ENCODE measurements around the gene HSPA5. TPM values are rescaled to one million over a fixed set of nuclear protein-coding genes. Genes with fewer than 3 reads are reported as not detected.

Gene HSPA5
- total and polyA plus RNA-seq, 10 of the 15 experiments (the other 5 are each of a cell fraction or from before 2014, with no cell fraction given), result 39.8 to 517 (median 105) TPM

DNA sequence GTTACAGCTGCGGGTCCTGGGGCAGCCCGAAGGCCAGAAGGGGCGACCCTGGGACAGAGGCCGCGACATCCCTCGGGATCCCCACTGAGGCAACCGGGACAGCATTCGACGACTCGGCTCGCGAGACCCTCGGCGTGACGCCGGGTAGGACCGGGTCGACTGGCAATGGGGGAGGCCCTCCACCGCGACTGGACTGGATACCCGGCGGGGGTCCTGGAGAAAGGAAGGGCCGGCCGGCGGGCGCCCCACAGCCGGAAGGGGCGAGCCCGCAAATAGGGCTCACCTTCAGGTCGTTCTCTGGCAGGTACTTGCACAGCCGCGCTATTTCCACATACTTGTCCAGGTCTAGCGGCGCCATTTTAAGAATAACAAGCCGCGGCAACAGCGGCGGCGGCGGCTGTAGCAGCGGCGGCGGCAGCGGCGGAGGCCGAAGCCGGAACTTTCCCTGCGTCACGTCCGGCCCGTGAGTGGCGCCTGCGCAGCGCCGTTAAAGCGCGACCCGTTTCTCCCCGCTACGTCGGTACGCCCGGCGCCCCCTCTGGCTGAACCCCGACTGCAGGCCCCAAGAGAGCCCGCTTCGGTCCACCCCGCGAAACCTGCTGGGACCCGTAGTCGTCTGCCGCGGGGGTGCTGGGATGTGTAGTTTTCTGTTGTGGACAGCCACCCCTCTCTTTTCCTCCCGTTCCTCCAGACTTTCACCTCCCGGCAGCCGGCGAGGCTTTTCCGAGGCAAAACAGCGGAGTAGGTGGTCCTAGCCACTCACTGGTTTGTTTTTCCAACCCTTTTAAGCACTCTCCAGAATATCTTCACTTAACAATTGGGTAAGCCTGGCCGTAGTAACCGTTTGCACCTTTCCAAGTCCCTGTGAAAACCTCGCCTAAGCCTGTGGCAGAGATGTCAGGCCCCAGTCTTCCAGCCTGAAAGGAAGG lies 51.5 kb downstream of the HSPA5 start, which contains the start of gene PPP6C (continued):
- TF ChIP-seq, protein P1, sequence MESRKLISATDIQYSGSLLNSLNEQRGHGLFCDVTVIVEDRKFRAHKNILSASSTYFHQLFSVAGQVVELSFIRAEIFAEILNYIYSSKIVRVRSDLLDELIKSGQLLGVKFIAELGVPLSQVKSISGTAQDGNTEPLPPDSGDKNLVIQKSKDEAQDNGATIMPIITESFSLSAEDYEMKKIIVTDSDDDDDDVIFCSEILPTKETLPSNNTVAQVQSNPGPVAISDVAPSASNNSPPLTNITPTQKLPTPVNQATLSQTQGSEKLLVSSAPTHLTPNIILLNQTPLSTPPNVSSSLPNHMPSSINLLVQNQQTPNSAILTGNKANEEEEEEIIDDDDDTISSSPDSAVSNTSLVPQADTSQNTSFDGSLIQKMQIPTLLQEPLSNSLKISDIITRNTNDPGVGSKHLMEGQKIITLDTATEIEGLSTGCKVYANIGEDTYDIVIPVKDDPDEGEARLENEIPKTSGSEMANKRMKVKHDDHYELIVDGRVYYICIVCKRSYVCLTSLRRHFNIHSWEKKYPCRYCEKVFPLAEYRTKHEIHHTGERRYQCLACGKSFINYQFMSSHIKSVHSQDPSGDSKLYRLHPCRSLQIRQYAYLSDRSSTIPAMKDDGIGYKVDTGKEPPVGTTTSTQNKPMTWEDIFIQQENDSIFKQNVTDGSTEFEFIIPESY (IDR thresholded peaks at IDR 0.05), result no peak
- TF ChIP-seq, protein P2, sequence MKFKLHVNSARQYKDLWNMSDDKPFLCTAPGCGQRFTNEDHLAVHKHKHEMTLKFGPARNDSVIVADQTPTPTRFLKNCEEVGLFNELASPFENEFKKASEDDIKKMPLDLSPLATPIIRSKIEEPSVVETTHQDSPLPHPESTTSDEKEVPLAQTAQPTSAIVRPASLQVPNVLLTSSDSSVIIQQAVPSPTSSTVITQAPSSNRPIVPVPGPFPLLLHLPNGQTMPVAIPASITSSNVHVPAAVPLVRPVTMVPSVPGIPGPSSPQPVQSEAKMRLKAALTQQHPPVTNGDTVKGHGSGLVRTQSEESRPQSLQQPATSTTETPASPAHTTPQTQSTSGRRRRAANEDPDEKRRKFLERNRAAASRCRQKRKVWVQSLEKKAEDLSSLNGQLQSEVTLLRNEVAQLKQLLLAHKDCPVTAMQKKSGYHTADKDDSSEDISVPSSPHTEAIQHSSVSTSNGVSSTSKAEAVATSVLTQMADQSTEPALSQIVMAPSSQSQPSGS (IDR thresholded peaks at IDR 0.05; ENCODE audit: low read length), result no peak
- TF ChIP-seq BACH1 (IDR thresholded peaks at IDR 0.05; ENCODE audit: borderline replicate concordance), result no peak
- no peak for TF ChIP-seq RFX5 (IDR thresholded peaks at IDR 0.05; ENCODE audit: low read depth, low read length)
- TF ChIP-seq, protein P3, sequence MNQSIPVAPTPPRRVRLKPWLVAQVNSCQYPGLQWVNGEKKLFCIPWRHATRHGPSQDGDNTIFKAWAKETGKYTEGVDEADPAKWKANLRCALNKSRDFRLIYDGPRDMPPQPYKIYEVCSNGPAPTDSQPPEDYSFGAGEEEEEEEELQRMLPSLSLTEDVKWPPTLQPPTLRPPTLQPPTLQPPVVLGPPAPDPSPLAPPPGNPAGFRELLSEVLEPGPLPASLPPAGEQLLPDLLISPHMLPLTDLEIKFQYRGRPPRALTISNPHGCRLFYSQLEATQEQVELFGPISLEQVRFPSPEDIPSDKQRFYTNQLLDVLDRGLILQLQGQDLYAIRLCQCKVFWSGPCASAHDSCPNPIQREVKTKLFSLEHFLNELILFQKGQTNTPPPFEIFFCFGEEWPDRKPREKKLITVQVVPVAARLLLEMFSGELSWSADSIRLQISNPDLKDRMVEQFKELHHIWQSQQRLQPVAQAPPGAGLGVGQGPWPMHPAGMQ (IDR thresholded peaks at IDR 0.05; ENCODE audit: borderline replicate concordance), result no peak
- peak; percentile 82 for TF ChIP-seq MEF2B (IDR thresholded peaks at IDR 0.05; ENCODE audit: partially characterized antibody, poor library complexity, severe bottlenecking)
- peak; percentile 71; the same call in 1 of the 2 replicates for TF ChIP-seq PML (IDR thresholded peaks at IDR 0.05; ENCODE audit: low read length)
- TF ChIP-seq HSF1 (IDR thresholded peaks at IDR 0.05; ENCODE audit: low read depth, low read length), result no peak
- TF ChIP-seq NFIC (IDR thresholded peaks at IDR 0.05; ENCODE audit: low read depth, low read length), result no peak
- TF ChIP-seq SUPT20H (IDR thresholded peaks at IDR 0.05; ENCODE audit: borderline replicate concordance, control insufficient read depth, low read depth, low read length), result no peak
- TF ChIP-seq, protein P4, sequence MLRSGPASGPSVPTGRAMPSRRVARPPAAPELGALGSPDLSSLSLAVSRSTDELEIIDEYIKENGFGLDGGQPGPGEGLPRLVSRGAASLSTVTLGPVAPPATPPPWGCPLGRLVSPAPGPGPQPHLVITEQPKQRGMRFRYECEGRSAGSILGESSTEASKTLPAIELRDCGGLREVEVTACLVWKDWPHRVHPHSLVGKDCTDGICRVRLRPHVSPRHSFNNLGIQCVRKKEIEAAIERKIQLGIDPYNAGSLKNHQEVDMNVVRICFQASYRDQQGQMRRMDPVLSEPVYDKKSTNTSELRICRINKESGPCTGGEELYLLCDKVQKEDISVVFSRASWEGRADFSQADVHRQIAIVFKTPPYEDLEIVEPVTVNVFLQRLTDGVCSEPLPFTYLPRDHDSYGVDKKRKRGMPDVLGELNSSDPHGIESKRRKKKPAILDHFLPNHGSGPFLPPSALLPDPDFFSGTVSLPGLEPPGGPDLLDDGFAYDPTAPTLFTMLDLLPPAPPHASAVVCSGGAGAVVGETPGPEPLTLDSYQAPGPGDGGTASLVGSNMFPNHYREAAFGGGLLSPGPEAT (IDR thresholded peaks at IDR 0.05; ENCODE audit: low read depth), result peak; percentile 67; the same call in 1 of the 2 replicates
- peak; percentile 93 for TF ChIP-seq YY1 (IDR thresholded peaks at IDR 0.05; ENCODE audit: low read depth, low read length)
- TF ChIP-seq ESRRA (IDR thresholded peaks at IDR 0.05; ENCODE audit: low read length), result no peak
- TF ChIP-seq ZBED1 (IDR thresholded peaks at IDR 0.05; ENCODE audit: borderline replicate concordance), result no peak
- TF ChIP-seq REST (IDR thresholded peaks at IDR 0.05; ENCODE audit: low read depth, low read length), result peak; percentile 33; the same call in 1 of the 2 replicates
- peak; percentile 71 for TF ChIP-seq NR2C1 (IDR thresholded peaks at IDR 0.05)
